ENCODE data around the gene PLXNA2. TPM values are rescaled to one million over a fixed set of nuclear protein-coding genes. Genes with fewer than 3 reads are reported as not detected.

The PLXNA2 gene
- total RNA-seq, 1 experiment from 2014 or later, result 0.06 TPM

GRCh38 chr1:208162903-208163302 lies 81.3 kb downstream of the PLXNA2 start:
- H3K4me1 ChIP-seq (ENCODE audit: insufficient read depth, low read length, poor library complexity, severe bottlenecking), result peaks cover 18% of the 10 kb centered on the region
- no peaks in the 10 kb centered on the region for H3K9me3 ChIP-seq (ENCODE audit: low read depth, low read length, poor library complexity, severe bottlenecking)

DNA sequence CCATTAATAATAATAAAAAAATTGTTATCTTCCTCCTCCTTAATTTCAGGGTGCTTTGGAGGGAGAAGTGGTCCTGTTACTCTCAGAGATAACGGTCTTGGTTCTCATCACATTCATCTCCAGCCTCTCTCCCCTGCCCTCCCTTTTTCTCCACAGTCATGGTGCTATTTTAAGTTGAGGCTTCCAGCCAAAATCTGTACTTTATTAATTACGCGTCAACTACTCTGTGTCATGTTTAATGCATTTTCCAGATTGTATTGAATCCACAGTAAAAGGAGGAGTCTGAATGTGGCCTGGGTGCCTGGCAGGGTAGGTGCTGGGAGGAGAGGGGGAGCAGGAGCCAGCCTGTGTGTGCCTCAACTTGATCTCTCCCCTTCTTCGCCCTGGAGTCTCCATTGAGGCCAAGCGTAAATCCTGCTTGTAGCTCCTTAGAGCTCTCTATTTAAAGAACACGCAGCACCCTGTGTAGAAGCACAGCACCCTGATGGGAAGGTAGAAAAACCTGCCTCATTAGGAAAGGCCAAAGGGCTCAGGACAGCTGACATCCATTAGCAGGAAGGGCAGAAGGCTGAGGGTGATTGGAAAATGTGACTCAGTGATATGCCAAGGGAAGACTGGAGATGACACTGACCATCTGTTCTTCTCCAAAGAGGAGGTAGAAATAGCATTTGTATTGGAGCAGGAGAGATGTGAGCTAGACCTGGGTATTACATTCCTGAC lies 82.4 kb downstream of the PLXNA2 start:
- intact Hi-C loops (cut with micrococcal nuclease; ENCODE audit: unreplicated experiment), result no loop called here
- ChIA-PET POLR2A (ENCODE audit: low non-redundant PET) (no interaction called here), CTCF (interaction anchor here (1.4 kb wide), 1 partner anchor 83 kb away, joined by 3 read pairs; no protein-coding TSS in a partner anchor)
- DNase-seq (ENCODE audit: low spot score), result peak; percentile 65
- Histone ChIP-seq H3K9me3 (ENCODE audit: low read depth, low read length, poor library complexity, severe bottlenecking) (no peaks in the 10 kb centered on the region), H3K4me1 (ENCODE audit: insufficient read depth, low read length, poor library complexity, severe bottlenecking) (peaks cover 18% of the 10 kb centered on the region), H3K27me3 (replicated peaks; ENCODE audit: insufficient read depth, low read depth, low read length, poor library complexity) (peaks cover 6% of the 10 kb centered on the region), H3K27ac (ENCODE audit: low read depth, low read length, poor library complexity, severe bottlenecking) (no peak overlapping the region), H3K36me3 (ENCODE audit: insufficient read depth, low read length, poor library complexity, severe bottlenecking) (no peaks in the 10 kb centered on the region), H3K4me3 (ENCODE audit: low read depth, low read length, poor library complexity, severe bottlenecking) (no peak overlapping the region)
- BruUV-seq (replicated peaks), result no TSS peak
- TF ChIP-seq CTCF (conservative IDR thresholded peaks at IDR 0.05; ENCODE audit: low read depth, low read length), result no peak

More at GRCh38 chr1:208162903-208163302, 81.3 kb downstream of the PLXNA2 start:
- CTCF ChIA-PET, result no interaction called here
- BruUV-seq (replicated peaks), result no TSS peak
- intact Hi-C loops (cut with micrococcal nuclease; ENCODE audit: unreplicated experiment), result no loop called here
- POLR2A ChIA-PET (ENCODE audit: low non-redundant PET), result no interaction called here
- no peak for DNase-seq (ENCODE audit: low spot score)
- TF ChIP-seq EZH2 (IDR thresholded peaks at IDR 0.05; ENCODE audit: borderline replicate concordance, low read depth, low read length, poor library complexity, severe bottlenecking), result no peak
- no peak for TF ChIP-seq CTCF (conservative IDR thresholded peaks at IDR 0.05; ENCODE audit: low read depth, low read length)
- Histone ChIP-seq H3K4me3 (ENCODE audit: low read depth, low read length, poor library complexity, severe bottlenecking) (no peak overlapping the region), H3K36me3 (ENCODE audit: insufficient read depth, low read length, poor library complexity, severe bottlenecking) (no peaks in the 10 kb centered on the region), H3K27ac (ENCODE audit: low read depth, low read length, poor library complexity, severe bottlenecking) (no peak overlapping the region), H3K27me3 (replicated peaks; ENCODE audit: insufficient read depth, low read depth, low read length, poor library complexity) (no peaks in the 10 kb centered on the region)

- BruUV-seq (replicated peaks), result no TSS peak
- Histone ChIP-seq H3K36me3 (ENCODE audit: insufficient read depth, low read length, poor library complexity, severe bottlenecking) (no peaks in the 10 kb centered on the region), H3K9me3 (ENCODE audit: low read depth, low read length, poor library complexity, severe bottlenecking) (no peaks in the 10 kb centered on the region), H3K27me3 (replicated peaks; ENCODE audit: insufficient read depth, low read depth, low read length, poor library complexity) (peaks cover 6% of the 10 kb centered on the region), H3K4me1 (ENCODE audit: insufficient read depth, low read length, poor library complexity, severe bottlenecking) (peaks cover 18% of the 10 kb centered on the region), H3K4me3 (ENCODE audit: low read depth, low read length, poor library complexity, severe bottlenecking) (no peak overlapping the region), H3K27ac (ENCODE audit: low read depth, low read length, poor library complexity, severe bottlenecking) (no peak overlapping the region)
- TF ChIP-seq CTCF (conservative IDR thresholded peaks at IDR 0.05; ENCODE audit: low read depth, low read length) (no peak), EZH2 (IDR thresholded peaks at IDR 0.05; ENCODE audit: borderline replicate concordance, low read depth, low read length, poor library complexity, severe bottlenecking) (no peak)
- DNase-seq (ENCODE audit: low spot score), result no peak
- POLR2A ChIA-PET (ENCODE audit: low non-redundant PET), result no interaction called here
- CTCF ChIA-PET, result interaction anchor here (1.4 kb wide), 1 partner anchor 84 kb away, joined by 3 read pairs; no protein-coding TSS in a partner anchor
- intact Hi-C loops (cut with micrococcal nuclease; ENCODE audit: unreplicated experiment), result no loop called here
Measured at GRCh38 chr1:208161005-208161404, 83.2 kb downstream of the PLXNA2 start.
